Keratinocyte (primary cell): ENCODE measurements around the gene DPF3.

Experiments used
- CTCF ChIP-seq, 3 experiments: IDR thresholded peaks in 1 of 3; conservative IDR thresholded peaks in 1 of 3; optimal IDR thresholded peaks in 1 of 3; 2 replicates in 2 of 3; 3 replicates in 1 of 3; pipeline versions ENCODE3 to v1.5.1; 2011; ENCODE audit warnings: low read length in 3 of 3, mild to moderate bottlenecking in 3 of 3, moderate library complexity in 2 of 3, control low read depth in 1 of 3, inconsistent platforms in 1 of 3; ENCODE audit not compliant: insufficient read depth in 2 of 3; ENCODE audit errors: extremely low read depth in 1 of 3
- EZH2 ChIP-seq: IDR thresholded peaks from one replicate; pipeline ENCODE4 v1.6.1; 2012; ENCODE audit warnings: inconsistent platforms, mild to moderate bottlenecking, low read length, moderate library complexity

GRCh38 chr14:72700338-72701236 is 193.3 kb downstream of the DPF3 start:
- no peak for TF ChIP-seq CTCF (optimal IDR thresholded peaks at IDR 0.05 in 1 of 3, IDR thresholded peaks at IDR 0.05 in 1 of 3, conservative IDR thresholded peaks at IDR 0.05 in 1 of 3; ENCODE audit: extremely low read depth in 1 of 3, insufficient read depth in 2 of 3, low read length in 3 of 3)
- TF ChIP-seq EZH2 = no peak
